Posterior vena cava (tissue), 2 donors: ENCODE results near the gene SERAC1. TPM values are rescaled to one million over a fixed set of nuclear protein-coding genes. Genes with fewer than 3 reads are reported as not detected.

ENCODE experiments used
- DNase-seq: peaks from one replicate; pipeline ENCODE4 v3.0.0-alpha.2; 2020; ENCODE audit warnings: low spot score
- intact Hi-C, 2 donors: fragments of 100-400 bp; cut with DNase I; formaldehyde crosslinking; loops; one replicate each; pipeline versions ENCODE4 v1.14.1 to v1.14.2; 2022 to 2023
- total RNA-seq, 2 donors: library from RNA; stranded (reverse); fragmentation: NEBNext Ultra II Directional; extraction: Animal tissue kit (Norgen Biotek cat#: 25700); gene quantifications; one replicate each; pipeline ENCODE4 v1.2.1, GENCODE V29; 2021
- donor health status: DM: yes; HTN: yes; CAD: no.
- donor health status: DM: yes; HTN: yes; CAD: no.

The SERAC1 gene
- total RNA-seq, 2 donors from 2014 or later = 7.6 to 9.1 TPM

DNA sequence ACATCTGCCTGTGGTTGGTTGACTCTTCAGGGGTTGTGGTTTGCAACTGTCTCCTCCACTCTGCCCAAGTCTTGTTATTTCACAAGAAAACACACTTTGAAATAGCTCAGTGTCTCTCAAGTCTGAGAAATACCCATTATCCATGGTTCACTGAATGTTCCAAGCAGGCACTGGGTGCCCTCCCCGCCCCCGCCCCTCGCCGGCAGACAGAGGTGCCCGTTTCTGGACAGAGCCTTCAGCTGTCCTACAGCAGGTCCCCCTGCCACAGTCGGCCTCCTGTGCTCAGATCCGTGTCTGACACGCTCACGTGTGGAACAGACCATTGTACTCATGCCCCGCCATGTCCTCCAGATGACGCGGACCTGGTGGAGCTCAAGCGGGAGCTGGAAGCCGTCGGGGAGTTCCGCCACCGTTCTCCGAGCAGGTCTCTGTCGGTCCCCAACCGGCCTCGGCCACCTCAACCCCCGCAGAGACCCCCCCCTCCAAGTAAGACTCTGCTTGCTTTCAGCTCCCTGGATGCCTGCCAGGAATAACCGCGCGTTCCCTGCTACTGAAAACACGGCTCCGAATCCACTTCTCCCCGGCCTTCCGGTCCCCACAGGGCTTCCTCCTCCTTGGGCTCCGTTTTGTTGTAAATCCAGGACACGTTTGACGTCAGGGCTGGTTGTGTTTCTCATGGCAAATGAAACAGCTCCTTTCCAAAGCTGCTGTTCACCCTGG, 81.4 kb downstream of the SERAC1 start:
- intact Hi-C loops = no loop called here
- no peak for DNase-seq

DNA sequence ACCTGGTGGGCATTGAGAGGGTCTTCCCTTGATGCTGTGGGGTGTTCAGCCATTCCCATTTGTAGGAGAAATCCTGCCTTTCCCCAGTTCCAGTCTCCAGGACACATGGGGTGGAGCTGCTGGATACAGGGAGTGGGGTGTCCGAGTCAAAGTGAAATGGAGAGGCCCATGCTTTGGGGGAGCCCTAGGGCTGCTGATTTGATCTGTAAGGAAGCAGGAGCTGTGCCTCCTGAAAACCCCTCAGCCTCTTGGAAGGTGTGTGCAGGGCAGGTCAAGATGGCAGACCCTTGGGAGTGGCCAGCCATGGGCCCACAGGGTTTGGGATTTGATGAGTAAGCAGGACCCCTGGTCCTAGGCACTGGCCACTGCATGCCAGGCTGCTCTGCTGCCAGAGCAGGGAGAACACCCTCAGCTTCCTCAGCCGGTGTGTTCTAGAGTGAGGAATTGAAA, 82.0 kb downstream of the SERAC1 start:
- DNase-seq = no peak
- intact Hi-C loops = no loop called here

DNA sequence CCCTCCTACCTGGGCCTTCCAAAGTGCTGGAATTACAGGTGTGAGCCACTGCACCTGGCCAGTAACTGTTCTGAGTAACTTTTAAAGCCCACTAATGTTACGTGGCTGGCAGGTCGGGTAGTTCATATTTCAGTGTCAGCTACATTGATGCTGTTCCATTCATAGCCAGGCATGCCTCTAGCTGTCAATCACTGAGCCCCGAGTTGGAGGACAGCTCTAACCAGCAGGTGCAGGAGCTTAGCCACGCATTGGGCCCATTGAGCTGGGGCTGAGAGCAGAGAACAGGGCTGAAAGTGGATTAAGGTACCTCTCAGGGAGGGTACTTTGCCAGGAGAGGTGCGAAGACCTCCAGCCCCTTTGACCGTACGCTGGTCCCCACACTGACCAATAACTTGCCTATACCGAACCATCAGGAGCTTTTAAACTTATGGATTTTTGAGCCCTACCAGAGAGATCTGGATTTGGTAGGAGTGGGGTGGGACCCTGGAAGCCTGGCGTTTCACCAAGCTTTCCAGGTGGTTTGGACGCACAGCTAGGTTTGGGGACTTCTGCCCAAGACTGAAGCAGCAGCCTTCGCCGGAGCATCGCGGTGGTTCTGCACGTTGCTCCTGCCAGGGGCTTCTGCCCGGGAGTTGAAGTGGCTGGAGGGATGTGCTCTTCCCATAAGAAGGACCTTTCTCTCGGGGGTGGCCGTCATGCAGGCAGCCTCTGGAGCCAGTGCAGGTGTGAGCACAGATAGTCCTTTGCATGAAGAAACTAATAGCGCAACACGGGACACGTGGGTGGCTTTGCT, 82.6 kb downstream of the SERAC1 start:
- no peak for DNase-seq
- intact Hi-C loops = no loop called here

- DNase-seq = peak; percentile 62
- intact Hi-C loops = no loop called here
Observed at GRCh38 chr6:158083455-158084325, 84.4 kb downstream of the SERAC1 start.

DNA sequence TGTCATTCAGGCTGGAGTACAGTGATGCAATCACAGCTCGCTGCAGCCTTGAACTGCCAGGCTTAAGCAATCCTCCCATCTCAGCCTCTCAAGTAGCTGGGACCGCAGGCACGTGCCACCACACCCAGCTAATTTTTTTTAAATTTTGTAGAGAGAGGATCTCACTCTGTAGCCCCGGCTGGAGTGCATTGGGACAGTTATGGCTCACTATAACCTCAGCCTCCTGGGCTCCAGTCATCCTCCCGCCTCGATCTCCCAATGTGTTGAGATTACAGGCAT, 86.5 kb downstream of the SERAC1 start:
- peak; percentile 30 for DNase-seq
- intact Hi-C loops = no loop called here

- peak; percentile 69 for DNase-seq
- intact Hi-C loops = no loop called here
Observed at GRCh38 chr6:158080849-158081656, 87.0 kb downstream of the SERAC1 start.

DNA sequence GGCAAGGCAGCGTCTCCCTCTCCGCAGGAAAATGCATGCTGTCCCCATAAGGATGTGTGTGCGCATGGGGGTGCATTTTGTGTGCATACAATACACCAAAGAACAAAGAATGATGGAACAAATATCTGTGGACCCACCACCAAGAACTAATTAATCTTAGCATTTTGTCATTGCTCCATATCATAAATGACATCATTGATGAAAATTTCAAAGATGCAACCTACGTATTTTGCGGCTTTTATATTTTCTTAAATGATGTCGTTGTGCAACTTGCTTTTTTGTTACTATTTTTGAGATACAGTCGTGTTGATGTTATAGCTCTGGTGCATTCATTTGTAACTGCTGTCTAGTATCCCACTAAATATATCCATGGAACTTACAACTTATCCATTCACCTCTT, 89.7 kb downstream of the SERAC1 start:
- intact Hi-C loops = loop anchor here in 1 of 2 donors (10.0 kb wide), 1 partner anchor 144 kb away; no protein-coding TSS in a partner anchor

DNA sequence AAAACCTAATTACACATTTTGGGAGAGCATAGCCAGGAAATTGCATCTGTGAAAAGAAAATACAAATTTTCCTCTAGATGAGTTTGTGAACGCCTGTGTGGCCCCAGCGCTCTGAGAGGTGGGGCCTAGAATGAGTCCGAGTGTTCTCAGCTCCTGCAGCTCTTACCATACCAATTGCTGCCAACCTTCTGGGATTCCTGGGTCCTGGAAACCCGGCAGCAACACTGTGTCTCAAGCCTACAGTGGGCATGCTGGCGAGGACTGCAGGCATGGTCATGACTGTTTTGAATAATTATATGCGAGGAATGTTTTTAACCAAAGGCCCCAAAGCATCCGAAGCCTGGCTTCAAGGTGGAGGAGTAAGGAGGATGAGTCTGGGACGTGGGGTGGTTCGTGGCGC, 90.4 kb downstream of the SERAC1 start:
- DNase-seq = peak; percentile 36
- intact Hi-C loops = loop anchor here in 1 of 2 donors (10.0 kb wide), 1 partner anchor 143 kb away; no protein-coding TSS in a partner anchor

More for the DNA sequence above, 89.7 kb downstream of the SERAC1 start:
- DNase-seq = no peak

GRCh38 chr6:158076548-158076947, 91.5 kb downstream of the SERAC1 start:
- intact Hi-C loops = loop anchor here in 1 of 2 donors (10.0 kb wide), 1 partner anchor 142 kb away; no protein-coding TSS in a partner anchor
- DNase-seq = peak; percentile 60

GRCh38 chr6:158073776-158074175, 94.3 kb downstream of the SERAC1 start:
- DNase-seq = peak; percentile 45
- intact Hi-C loops = loop anchor here in 1 of 2 donors (10.0 kb wide), 1 partner anchor 139 kb away; no protein-coding TSS in a partner anchor

DNA sequence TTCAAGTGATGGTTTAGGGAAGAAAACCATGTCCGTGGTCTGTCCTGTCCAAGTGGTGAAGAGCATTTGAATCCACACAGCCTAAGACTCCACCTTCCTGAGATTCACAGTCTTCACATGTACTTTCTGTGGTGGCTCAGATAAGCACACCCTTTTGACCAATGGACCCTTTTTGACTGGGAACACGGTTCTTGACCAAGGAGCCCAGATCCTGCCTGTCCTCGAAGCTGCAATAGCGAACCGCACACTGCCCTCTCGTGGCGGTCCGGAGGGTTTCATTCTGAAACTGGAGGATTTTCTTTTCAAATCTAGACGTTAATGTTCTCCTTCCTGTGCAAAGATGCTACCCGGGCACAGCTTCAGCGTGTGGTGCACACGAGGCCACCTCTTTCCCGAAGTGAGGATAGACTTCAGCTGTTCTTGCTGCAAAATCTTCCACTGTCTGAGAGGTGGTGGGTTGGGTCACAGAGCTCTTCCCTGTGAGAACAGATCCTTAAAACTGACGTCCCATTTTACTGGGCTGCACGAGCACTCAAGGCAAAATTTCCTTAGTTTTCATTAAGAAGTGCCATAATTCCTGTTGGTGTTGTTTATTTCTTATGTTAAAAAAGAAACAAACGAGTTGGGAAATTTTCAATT, 95.9 kb downstream of the SERAC1 start:
- peak; percentile 92 for DNase-seq
- intact Hi-C loops = loop anchor here in 1 of 2 donors (10.0 kb wide), 1 partner anchor 137 kb away; no protein-coding TSS in a partner anchor

DNA sequence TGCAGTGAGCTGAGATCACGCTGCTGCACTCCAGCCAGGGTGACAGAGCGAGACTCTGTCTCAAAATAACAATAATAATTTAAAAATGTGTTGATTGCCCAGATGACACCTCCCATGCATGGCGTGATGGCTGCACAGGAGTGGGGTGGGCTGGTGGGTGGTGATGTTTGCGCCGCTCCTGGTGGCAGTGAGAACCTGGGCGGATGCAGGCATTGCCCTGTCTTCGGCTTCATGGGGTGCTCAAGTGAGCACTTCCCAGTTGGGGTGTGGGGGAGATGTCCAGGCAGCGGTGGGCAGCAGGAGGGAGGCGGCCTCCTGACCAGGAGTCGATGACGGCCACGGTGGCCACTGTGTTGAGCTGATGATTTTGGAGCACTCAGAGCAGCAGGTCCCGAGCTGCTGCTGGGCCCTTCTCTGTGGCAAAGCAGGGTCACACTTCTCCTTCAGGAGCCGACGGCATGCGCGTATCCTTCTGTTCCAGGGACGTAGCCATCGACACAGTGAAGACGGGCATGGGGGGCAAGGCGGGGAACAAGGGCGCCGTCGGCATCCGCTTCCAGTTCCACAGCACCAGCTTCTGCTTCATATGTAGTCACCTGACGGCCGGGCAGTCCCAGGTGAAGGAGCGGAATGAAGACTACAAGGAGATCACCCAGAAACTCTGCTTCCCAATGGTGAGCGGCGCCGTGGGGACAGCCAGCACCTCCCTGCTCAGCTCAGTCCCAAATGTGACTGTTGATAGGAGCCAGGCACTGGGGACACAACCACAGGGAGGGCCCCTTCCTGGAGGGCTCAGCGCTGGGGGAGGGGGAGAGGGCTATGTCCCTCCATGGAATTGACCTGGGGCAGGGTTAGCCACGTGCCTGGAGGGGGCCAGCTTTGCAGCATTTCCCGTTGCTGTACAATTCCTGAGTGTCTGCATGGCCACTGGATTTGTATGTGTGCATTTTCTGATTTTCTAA, 96.7 kb downstream of the SERAC1 start:
- intact Hi-C loops = loop anchor here in 1 of 2 donors (10.0 kb wide), 1 partner anchor 137 kb away; no protein-coding TSS in a partner anchor
- peak; percentile 73 for DNase-seq

- DNase-seq = peak; percentile 51
- intact Hi-C loops = loop anchor here in 1 of 2 donors (10.0 kb wide), 1 partner anchor 136 kb away; no protein-coding TSS in a partner anchor
Observed at GRCh38 chr6:158070513-158070912, 97.5 kb downstream of the SERAC1 start.

DNA sequence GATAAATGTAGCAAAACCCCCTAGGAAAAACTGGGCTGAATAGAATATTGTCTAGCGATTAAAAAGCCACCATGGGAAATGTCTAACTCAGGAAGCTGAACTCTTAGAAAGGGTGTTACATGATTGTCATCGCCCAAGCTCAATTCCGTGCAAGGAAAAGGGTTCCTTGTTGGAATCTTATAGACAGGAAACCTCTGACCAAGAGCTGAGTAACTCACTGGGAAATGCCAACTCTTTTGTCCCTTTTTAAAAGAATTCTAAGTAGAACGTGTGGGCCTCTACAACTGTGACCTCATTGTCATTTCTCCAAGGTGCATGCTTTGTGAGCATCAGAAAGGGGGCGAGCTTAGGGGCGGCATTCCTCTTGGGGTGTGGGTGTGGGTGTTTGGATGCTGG, 98.3 kb downstream of the SERAC1 start:
- intact Hi-C loops = loop anchor here (2.0 to 10.0 kb wide), 2 partner anchors 87 to 135 kb away; no protein-coding TSS in a partner anchor
- no peak for DNase-seq

DNA sequence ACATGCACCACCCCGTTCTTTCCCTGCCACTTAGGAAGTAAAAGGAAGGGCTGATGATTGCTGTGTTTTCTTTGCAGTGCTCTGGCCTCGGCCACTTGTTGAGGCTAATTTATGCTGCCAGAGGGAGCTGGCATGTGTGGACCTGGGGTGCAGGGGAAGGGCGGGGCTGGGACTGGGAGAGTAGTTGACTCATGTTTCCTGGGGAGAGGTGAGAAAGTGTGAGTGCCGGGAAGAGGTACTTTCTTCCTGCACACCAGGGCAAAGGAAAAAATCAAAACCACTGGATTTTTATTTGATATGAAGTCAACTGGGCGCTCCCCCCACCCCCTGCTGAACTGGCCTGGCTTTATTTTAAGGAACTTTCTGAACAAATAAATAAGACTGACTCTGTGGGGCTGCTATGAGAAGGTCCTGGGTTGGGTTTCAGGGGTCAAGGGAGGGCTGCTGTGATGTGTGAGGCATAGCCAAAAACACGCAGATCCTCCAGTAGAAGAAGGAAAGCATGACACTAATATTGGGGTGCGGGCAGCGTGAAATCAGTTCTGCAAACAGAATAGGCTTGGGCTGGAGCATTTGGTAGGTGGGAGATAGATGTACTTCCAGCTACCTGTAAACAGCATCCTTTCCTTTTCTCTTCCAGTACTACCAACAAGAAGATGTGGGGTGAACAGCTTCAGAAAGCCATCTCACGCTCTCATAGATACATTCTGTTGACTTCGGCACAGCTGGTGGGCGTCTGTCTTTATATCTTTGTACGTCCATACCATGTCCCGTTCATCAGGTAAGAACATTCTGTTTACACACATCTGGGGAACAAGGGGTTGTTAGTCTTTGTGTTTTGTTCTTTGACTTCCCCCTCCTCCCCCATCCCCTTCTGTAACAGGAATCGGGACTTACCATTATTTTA, 98.9 kb downstream of the SERAC1 start:
- intact Hi-C loops = loop anchor here in 1 of 2 donors (2.0 kb wide), 1 partner anchor 86 kb away; no protein-coding TSS in a partner anchor
- DNase-seq = peak; percentile 4
